Mucosa of descending colon (tissue), 3 donors: ENCODE measurements around the gene CSF2. TPM values are rescaled to one million over a fixed set of nuclear protein-coding genes. Genes with fewer than 3 reads are reported as not detected.

Source experiments
- ATAC-seq: fragments of 200-7000 bp; cut with Tn5 transposase; one replicate; pipeline ENCODE4 v1.9.1; 2020; ENCODE audit warnings: mild to moderate bottlenecking, moderate library complexity
- DNase-seq, 3 donors: peaks; one replicate each; pipeline ENCODE4 v3.0.0-alpha.2; 2020
- H3K36me3 ChIP-seq: fragments of 200-600 bp; one replicate; pipeline ENCODE4 v1.8.0; 2021; ENCODE audit warnings: low read depth, mild to moderate bottlenecking
- H3K4me1 ChIP-seq: fragments of 200-600 bp; one replicate; pipeline ENCODE4 v1.8.0; 2021; ENCODE audit warnings: low read depth, mild to moderate bottlenecking
- H3K4me3 ChIP-seq: fragments of 200-600 bp; one replicate; pipeline ENCODE4 v1.8.0; 2021; ENCODE audit warnings: mild to moderate bottlenecking
- H3K9me3 ChIP-seq: fragments of 200-600 bp; one replicate; pipeline ENCODE4 v1.8.0; 2021; ENCODE audit warnings: mild to moderate bottlenecking
- CTCF ChIP-seq: fragments of 200-600 bp; IDR thresholded peaks from one replicate; pipeline ENCODE4 v1.8.0; 2022; ENCODE audit warnings: antibody characterized with exemption, mild to moderate bottlenecking
- intact Hi-C, 2 donors: fragments of 100-400 bp; cut with DNase I in 1 of 2; cut with micrococcal nuclease in 1 of 2; formaldehyde crosslinking; loops; one replicate each; pipeline versions ENCODE4 v1.11.0 to v1.11.1; 2022; cut with DNase I, micrococcal nuclease
- total RNA-seq, 3 donors: library from RNA; stranded (reverse); fragmentation: NEBNext Ultra II Directional in 2 of 3; extraction: Animal tissue kit (Norgen Biotek cat#: 25700) in 2 of 3; gene quantifications; one replicate each; pipeline versions ENCODE4 v1.2.1 to v1.2.4, GENCODE V29; 2021 to 2023
- donor health status: DM: no; HTN: no; CAD: no; lungs with moderate emphysema.
- donor health status: DM: no; HTN: no; CAD: no.
- donor health status: DM: no; HTN: yes; CAD: no.

CSF2 gene
- total RNA-seq, 3 donors from 2014 or later: not detected

- Histone ChIP-seq H3K36me3 (no peaks in the 10 kb centered on the region), H3K9me3 (no peaks in the 10 kb centered on the region), H3K4me1 (no peaks in the 10 kb centered on the region), H3K4me3 (no peak overlapping the region)
- TF ChIP-seq CTCF: no peak
- DNase-seq: no peak
- no peak for ATAC-seq
- intact Hi-C loops: no loop called here
Measured at GRCh38 chr5:132055441-132055807, 18.2 kb upstream of the CSF2 start.

GRCh38 chr5:132055808-132056609 lies 17.6 kb upstream of the CSF2 start:
- Histone ChIP-seq H3K9me3 (no peaks in the 10 kb centered on the region), H3K36me3 (no peaks in the 10 kb centered on the region), H3K4me1 (no peaks in the 10 kb centered on the region), H3K4me3 (no peak overlapping the region)
- DNase-seq (peak in 1 of 3 donors; percentile 51), ATAC-seq (peak; percentile 33)
- no peak for TF ChIP-seq CTCF
- intact Hi-C loops: no loop called here

- intact Hi-C loops: no loop called here
- H3K36me3 ChIP-seq: no peaks in the 10 kb centered on the region
- TF ChIP-seq CTCF: no peak
- H3K4me1 ChIP-seq: no peaks in the 10 kb centered on the region
- no peak overlapping the region for H3K4me3 ChIP-seq
- ATAC-seq: no peak
- peak in 2 of 3 donors; percentile 12 to 34 for DNase-seq
- no peaks in the 10 kb centered on the region for H3K9me3 ChIP-seq
Measured at GRCh38 chr5:132056610-132057497, 16.7 kb upstream of the CSF2 start.

GRCh38 chr5:132057498-132058255 lies 15.9 kb upstream of the CSF2 start:
- no peak overlapping the region for H3K4me3 ChIP-seq
- H3K9me3 ChIP-seq: no peaks in the 10 kb centered on the region
- DNase-seq (peak in 1 of 3 donors; percentile 5), ATAC-seq (no peak)
- H3K4me1 ChIP-seq: no peaks in the 10 kb centered on the region
- intact Hi-C loops: no loop called here
- no peaks in the 10 kb centered on the region for H3K36me3 ChIP-seq
- TF ChIP-seq CTCF: no peak

- no peaks in the 10 kb centered on the region for H3K9me3 ChIP-seq
- DNase-seq: no peak
- no peak overlapping the region for H3K4me3 ChIP-seq
- peaks cover 2% of the 10 kb centered on the region for H3K4me1 ChIP-seq
- no peak for ATAC-seq
- no peak for TF ChIP-seq CTCF
- intact Hi-C loops: no loop called here
- no peaks in the 10 kb centered on the region for H3K36me3 ChIP-seq
Measured at GRCh38 chr5:132058646-132059042, 14.9 kb upstream of the CSF2 start.
